ENCODE data around the gene CYP17A1.

GRCh38 chr10:102814873-102815661 is 22.1 kb downstream of the CYP17A1 start:
- TF ChIP-seq CTCF (IDR thresholded peaks at IDR 0.05) (no peak), POLR2A (IDR thresholded peaks at IDR 0.05) (no peak)

Data from body of pancreas (tissue), 4 donors.